IPS-15b (cell line): ENCODE measurements around the gene GNAQ.

ENCODE experiments used
- H3K27me3 ChIP-seq: one replicate; pipeline ENCODE4 v1.6.1; 2013; ENCODE audit warnings: low read length; ENCODE audit not compliant: control insufficient read depth, insufficient read depth
- H3K36me3 ChIP-seq: one replicate; pipeline ENCODE4 v1.6.1; 2013; ENCODE audit warnings: low read length; ENCODE audit not compliant: control insufficient read depth, insufficient read depth
- H3K4me1 ChIP-seq: one replicate; pipeline ENCODE4 v1.6.1; 2013; ENCODE audit warnings: mild to moderate bottlenecking, low read length; ENCODE audit not compliant: control insufficient read depth, insufficient read depth
- H3K4me3 ChIP-seq: one replicate; pipeline ENCODE4 v1.5.1; 2013; ENCODE audit warnings: low read depth, low read length
- H3K9ac ChIP-seq: one replicate; pipeline ENCODE4 v1.6.1; 2013; ENCODE audit warnings: low read depth, mild to moderate bottlenecking, low read length
- H3K9me3 ChIP-seq: one replicate; pipeline ENCODE4 v1.6.1; 2013; ENCODE audit warnings: mild to moderate bottlenecking, low read length; ENCODE audit not compliant: control insufficient read depth, insufficient read depth

Gene GNAQ

GRCh38 chr9:77946969-77947620 lies 84.5 kb downstream of the GNAQ start:
- Histone ChIP-seq H3K9ac (no peak overlapping the region), H3K9me3 (no peaks in the 10 kb centered on the region), H3K4me1 (peaks cover 9% of the 10 kb centered on the region), H3K36me3 (no peaks in the 10 kb centered on the region), H3K4me3 (no peak overlapping the region), H3K27me3 (no peaks in the 10 kb centered on the region)

- Histone ChIP-seq H3K4me1 (peaks cover 9% of the 10 kb centered on the region), H3K27me3 (no peaks in the 10 kb centered on the region), H3K4me3 (no peak overlapping the region), H3K36me3 (no peaks in the 10 kb centered on the region), H3K9ac (no peak overlapping the region), H3K9me3 (no peaks in the 10 kb centered on the region)
Observed at GRCh38 chr9:77946296-77946695, 85.3 kb downstream of the GNAQ start.

- peaks cover 9% of the 10 kb centered on the region for H3K4me1 ChIP-seq
- no peak overlapping the region for H3K4me3 ChIP-seq
- H3K36me3 ChIP-seq = no peaks in the 10 kb centered on the region
- no peak overlapping the region for H3K9ac ChIP-seq
- no peaks in the 10 kb centered on the region for H3K9me3 ChIP-seq
- no peaks in the 10 kb centered on the region for H3K27me3 ChIP-seq
Observed at GRCh38 chr9:77945798-77946197, 85.8 kb downstream of the GNAQ start.

GRCh38 chr9:77944556-77945243 lies 86.9 kb downstream of the GNAQ start:
- Histone ChIP-seq H3K4me3 (no peak overlapping the region), H3K9me3 (no peaks in the 10 kb centered on the region), H3K27me3 (no peaks in the 10 kb centered on the region), H3K9ac (no peak overlapping the region), H3K4me1 (peaks cover 6% of the 10 kb centered on the region), H3K36me3 (no peaks in the 10 kb centered on the region)

- Histone ChIP-seq H3K9ac (no peak overlapping the region), H3K27me3 (no peaks in the 10 kb centered on the region), H3K4me3 (no peak overlapping the region), H3K36me3 (no peaks in the 10 kb centered on the region), H3K9me3 (no peaks in the 10 kb centered on the region), H3K4me1 (peaks cover 6% of the 10 kb centered on the region)
Observed at GRCh38 chr9:77943057-77943456, 88.6 kb downstream of the GNAQ start.

GRCh38 chr9:77939149-77939668 lies 92.4 kb downstream of the GNAQ start:
- Histone ChIP-seq H3K27me3 (no peaks in the 10 kb centered on the region), H3K4me1 (no peaks in the 10 kb centered on the region), H3K9ac (no peak overlapping the region), H3K36me3 (no peaks in the 10 kb centered on the region), H3K4me3 (no peak overlapping the region), H3K9me3 (no peaks in the 10 kb centered on the region)

DNA sequence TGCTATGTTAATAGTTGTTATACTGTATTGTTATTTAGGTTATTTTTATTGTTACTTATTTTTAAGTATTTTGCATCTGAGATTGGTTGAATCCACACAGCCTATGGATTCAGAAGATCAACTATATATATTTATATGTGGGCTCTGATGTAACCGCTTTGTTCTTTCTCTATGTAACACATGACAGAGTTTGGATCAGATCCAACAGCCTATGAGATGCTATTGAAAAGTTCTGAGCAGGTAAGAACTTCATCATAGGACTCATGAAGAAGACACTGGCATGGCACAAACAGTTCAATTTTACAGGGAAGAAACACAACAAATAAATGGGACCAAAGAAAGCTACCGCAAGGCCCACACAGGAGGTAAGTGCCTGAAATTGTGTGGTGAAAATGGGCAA lies 93.4 kb downstream of the GNAQ start:
- no peaks in the 10 kb centered on the region for H3K4me1 ChIP-seq
- H3K36me3 ChIP-seq = no peaks in the 10 kb centered on the region
- no peaks in the 10 kb centered on the region for H3K27me3 ChIP-seq
- H3K9ac ChIP-seq = no peak overlapping the region
- H3K9me3 ChIP-seq = no peaks in the 10 kb centered on the region
- no peak overlapping the region for H3K4me3 ChIP-seq

- Histone ChIP-seq H3K27me3 (no peaks in the 10 kb centered on the region), H3K4me1 (no peaks in the 10 kb centered on the region), H3K4me3 (no peak overlapping the region), H3K9ac (no peak overlapping the region), H3K36me3 (no peaks in the 10 kb centered on the region), H3K9me3 (no peaks in the 10 kb centered on the region)
Observed at GRCh38 chr9:77935974-77936373, 95.6 kb downstream of the GNAQ start.

GRCh38 chr9:77935211-77935610 lies 96.4 kb downstream of the GNAQ start:
- Histone ChIP-seq H3K4me1 (no peaks in the 10 kb centered on the region), H3K4me3 (no peak overlapping the region), H3K27me3 (no peaks in the 10 kb centered on the region), H3K9ac (no peak overlapping the region), H3K9me3 (no peaks in the 10 kb centered on the region), H3K36me3 (no peaks in the 10 kb centered on the region)

DNA sequence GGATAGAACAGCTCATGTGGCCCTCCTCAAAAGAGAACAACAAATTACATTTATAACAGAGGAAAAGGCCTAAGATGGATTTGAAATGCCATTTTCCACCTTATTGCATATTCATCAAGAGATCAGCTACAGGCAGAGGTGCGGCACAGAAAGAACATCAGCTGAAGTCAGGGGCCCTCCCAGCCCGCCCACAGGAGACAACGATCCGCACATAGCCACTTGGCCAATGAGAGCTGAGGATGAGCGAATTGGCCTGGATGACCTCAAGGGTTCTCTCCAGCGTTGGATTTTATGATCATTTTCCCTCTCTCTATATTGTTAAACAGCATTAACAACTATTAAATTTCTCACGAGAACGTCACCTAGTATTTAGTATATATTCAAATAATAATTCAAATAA lies 97.6 kb downstream of the GNAQ start:
- H3K36me3 ChIP-seq = no peaks in the 10 kb centered on the region
- H3K4me1 ChIP-seq = no peaks in the 10 kb centered on the region
- no peak overlapping the region for H3K9ac ChIP-seq
- no peaks in the 10 kb centered on the region for H3K9me3 ChIP-seq
- no peaks in the 10 kb centered on the region for H3K27me3 ChIP-seq
- H3K4me3 ChIP-seq = no peak overlapping the region

- no peaks in the 10 kb centered on the region for H3K27me3 ChIP-seq
- H3K36me3 ChIP-seq = no peaks in the 10 kb centered on the region
- H3K9me3 ChIP-seq = no peaks in the 10 kb centered on the region
- no peak overlapping the region for H3K9ac ChIP-seq
- H3K4me1 ChIP-seq = no peaks in the 10 kb centered on the region
- H3K4me3 ChIP-seq = no peak overlapping the region
Observed at GRCh38 chr9:77933019-77933418, 98.6 kb downstream of the GNAQ start.

GRCh38 chr9:77929942-77930341 lies 101.7 kb downstream of the GNAQ start:
- Histone ChIP-seq H3K36me3 (no peaks in the 10 kb centered on the region), H3K27me3 (no peaks in the 10 kb centered on the region), H3K9ac (no peak overlapping the region), H3K4me3 (no peak overlapping the region), H3K9me3 (no peaks in the 10 kb centered on the region), H3K4me1 (no peaks in the 10 kb centered on the region)
